ENCODE data around the gene LEMD2. TPM values are rescaled to one million over a fixed set of nuclear protein-coding genes. Genes with fewer than 3 reads are reported as not detected.

LEMD2 gene
- total and polyA plus RNA-seq, 9 of the 15 experiments (the other 6 are each of a cell fraction or from before 2014, with no cell fraction given), result 0.32 to 46.3 (median 30.8) TPM

DNA sequence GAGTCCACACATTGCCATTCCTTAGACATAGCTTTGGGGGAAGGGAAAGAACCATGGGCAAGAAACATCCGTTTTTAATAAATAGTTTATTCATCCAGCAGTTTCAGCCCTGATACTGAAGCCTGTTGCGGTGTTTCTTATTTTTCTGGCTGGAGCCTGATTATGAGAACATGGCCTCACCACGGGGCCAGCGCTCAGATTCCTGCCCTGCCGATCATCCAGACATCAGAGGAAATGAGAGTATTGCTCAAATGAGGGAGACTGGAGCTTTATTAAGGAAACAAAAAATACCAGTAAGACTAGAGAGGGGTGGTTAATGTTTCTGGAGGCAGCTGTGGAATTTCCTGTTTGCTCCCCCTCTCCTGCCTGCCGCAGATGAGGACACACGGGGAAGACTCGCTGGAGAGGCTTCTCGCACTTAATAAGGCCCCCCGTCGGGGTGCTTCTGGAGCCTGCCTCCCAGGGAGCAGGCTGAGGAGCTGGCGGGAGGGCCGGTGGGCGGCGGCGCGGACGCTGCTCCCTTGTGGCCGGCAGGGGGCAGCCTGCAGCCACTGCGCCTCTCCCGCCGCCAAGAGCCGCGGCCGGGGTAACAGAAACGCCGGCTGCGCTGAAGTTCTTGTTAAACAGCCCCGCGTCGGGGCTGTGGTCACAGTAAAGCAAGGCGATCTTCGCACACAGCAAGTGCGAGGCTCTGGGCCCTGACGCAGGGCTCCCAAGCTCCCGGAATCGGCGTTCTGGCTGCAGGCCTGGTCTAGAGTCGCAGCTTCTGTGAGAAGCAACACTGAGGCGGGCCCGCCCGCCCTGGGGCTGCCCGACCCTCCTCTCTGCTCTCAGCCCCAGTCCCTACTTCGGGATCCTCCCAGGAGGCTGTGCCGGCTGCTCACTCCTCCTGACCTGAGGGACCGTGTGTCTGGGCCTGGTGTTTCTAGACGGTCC is 17.5 kb downstream of the LEMD2 start (continued):
- no peak for TF ChIP-seq SIRT6 (IDR thresholded peaks at IDR 0.05; ENCODE audit: low read depth, low read length)
- TF ChIP-seq FIP1L1 (IDR thresholded peaks at IDR 0.05; ENCODE audit: low read depth, low read length, poor library complexity, severe bottlenecking), result peak; percentile 59
- TF ChIP-seq ATF1 (CRISPR knock-in tag; IDR thresholded peaks at IDR 0.05), result no peak
- 0 out of 2 replicates have a peak, but pooled peaks have one; percentile 36 for TF ChIP-seq ATF1 (tag; IDR thresholded peaks at IDR 0.05)
- TF ChIP-seq ELF2 (CRISPR knock-in tag; IDR thresholded peaks at IDR 0.05), result 0 out of 2 replicates have a peak, but pooled peaks have one; percentile 16
- TF ChIP-seq CHD1 (IDR thresholded peaks at IDR 0.05; ENCODE audit: low read length), result no peak
- TF ChIP-seq KLF10 (CRISPR knock-in tag; IDR thresholded peaks at IDR 0.05), result no peak
- TF ChIP-seq JUND (IDR thresholded peaks at IDR 0.05; ENCODE audit: borderline replicate concordance, low read depth, low read length), result peak; percentile 25; the same call in 1 of the 2 replicates
- no peak; the same call in 2 of the 3 replicates for TF ChIP-seq JUND (tag; IDR thresholded peaks at IDR 0.05; ENCODE audit: borderline replicate concordance, low read depth, low read length)
- TF ChIP-seq, protein P1, sequence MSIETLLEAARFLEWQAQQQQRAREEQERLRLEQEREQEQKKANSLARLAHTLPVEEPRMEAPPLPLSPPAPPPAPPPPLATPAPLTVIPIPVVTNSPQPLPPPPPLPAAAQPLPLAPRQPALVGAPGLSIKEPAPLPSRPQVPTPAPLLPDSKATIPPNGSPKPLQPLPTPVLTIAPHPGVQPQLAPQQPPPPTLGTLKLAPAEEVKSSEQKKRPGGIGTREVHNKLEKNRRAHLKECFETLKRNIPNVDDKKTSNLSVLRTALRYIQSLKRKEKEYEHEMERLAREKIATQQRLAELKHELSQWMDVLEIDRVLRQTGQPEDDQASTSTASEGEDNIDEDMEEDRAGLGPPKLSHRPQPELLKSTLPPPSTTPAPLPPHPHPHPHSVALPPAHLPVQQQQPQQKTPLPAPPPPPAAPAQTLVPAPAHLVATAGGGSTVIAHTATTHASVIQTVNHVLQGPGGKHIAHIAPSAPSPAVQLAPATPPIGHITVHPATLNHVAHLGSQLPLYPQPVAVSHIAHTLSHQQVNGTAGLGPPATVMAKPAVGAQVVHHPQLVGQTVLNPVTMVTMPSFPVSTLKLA (conservative IDR thresholded peaks at IDR 0.05), result no peak
- TF ChIP-seq, protein P2, sequence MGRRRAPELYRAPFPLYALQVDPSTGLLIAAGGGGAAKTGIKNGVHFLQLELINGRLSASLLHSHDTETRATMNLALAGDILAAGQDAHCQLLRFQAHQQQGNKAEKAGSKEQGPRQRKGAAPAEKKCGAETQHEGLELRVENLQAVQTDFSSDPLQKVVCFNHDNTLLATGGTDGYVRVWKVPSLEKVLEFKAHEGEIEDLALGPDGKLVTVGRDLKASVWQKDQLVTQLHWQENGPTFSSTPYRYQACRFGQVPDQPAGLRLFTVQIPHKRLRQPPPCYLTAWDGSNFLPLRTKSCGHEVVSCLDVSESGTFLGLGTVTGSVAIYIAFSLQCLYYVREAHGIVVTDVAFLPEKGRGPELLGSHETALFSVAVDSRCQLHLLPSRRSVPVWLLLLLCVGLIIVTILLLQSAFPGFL (CRISPR knock-in tag; IDR thresholded peaks at IDR 0.05), result no peak
- no peak for TF ChIP-seq RNF2 (IDR thresholded peaks at IDR 0.05)
- TF ChIP-seq EGR1 (conservative IDR thresholded peaks at IDR 0.05), result peak; percentile 50
- no peak for TF ChIP-seq ZNF764 (CRISPR knock-in tag; IDR thresholded peaks at IDR 0.05; ENCODE audit: low read depth)

Measured in K562 (cell line).